Esophagus squamous epithelium (tissue), 5 donors: Measurements from ENCODE around the gene OXT. TPM values are rescaled to one million over a fixed set of nuclear protein-coding genes. Genes with fewer than 3 reads are reported as not detected.

ENCODE experiments used
- DNase-seq: peaks from one replicate; lab custom pipeline; 2025; lab: John Stamatoyannopoulos, UW
- H3K27ac ChIP-seq, 4 donors: fragments of 200-600 bp; sonication (generic); one replicate each; pipeline ENCODE4 v1.5.1; 2016 to 2019; ENCODE audit warnings: mild to moderate bottlenecking in 1 of 4
- H3K27me3 ChIP-seq, 4 donors: fragments of 200-600 bp; sonication (generic); 1 replicate in 3 of 4; 2 replicates in 1 of 4; pipeline versions ENCODE4 v1.5.1 to v1.6.0; 2017 to 2021; ENCODE audit warnings: antibody characterized with exemption in 1 of 4
- H3K36me3 ChIP-seq, 3 donors: fragments of 200-600 bp; sonication (generic); one replicate each; pipeline ENCODE4 v1.5.1; 2016 to 2019
- H3K4me1 ChIP-seq, 3 donors: fragments of 200-600 bp; sonication (generic); one replicate each; pipeline ENCODE4 v1.5.1; 2017 to 2019
- H3K4me3 ChIP-seq, 4 donors: fragments of 200-600 bp; sonication (generic); 1 replicate in 3 of 4; 2 replicates in 1 of 4; pipeline ENCODE4 v1.5.1; 2016 to 2019; ENCODE audit warnings: mild to moderate bottlenecking in 2 of 4, moderate library complexity in 1 of 4
- H3K9me3 ChIP-seq, 3 donors: fragments of 200-600 bp; sonication (generic); one replicate each; pipeline ENCODE4 v1.5.1; 2016 to 2019
- CTCF ChIP-seq, 6 experiments: fragments of 450-650 bp in 4 of 6; fragments of 200-600 bp in 2 of 6; sonication (generic) in 2 of 6; IDR thresholded peaks; one replicate each; pipeline ENCODE4 v1.5.1; 2016 to 2019; ENCODE audit warnings: antibody characterized with exemption in 6 of 6, mild to moderate bottlenecking in 4 of 6, moderate library complexity in 4 of 6
- POLR2A ChIP-seq, 4 donors: fragments of 450-650 bp; IDR thresholded peaks; one replicate each; pipeline ENCODE4 v1.6.1; 2017; ENCODE audit warnings: antibody characterized with exemption in 4 of 4, mild to moderate bottlenecking in 4 of 4, moderate library complexity in 3 of 4
- WGBS, 2 donors: methylation state at CpG; one replicate each; pipeline ENCODE4 v1.1.5; 2018; 5-methylcytosine and 5-hydroxymethylcytosine counted together
- intact Hi-C: fragments of 100-400 bp; cut with DNase I; formaldehyde crosslinking; loops from one replicate; pipeline ENCODE4 v1.15.0; 2022
- total RNA-seq, 4 donors: library from RNA; depleted of rRNA; stranded (reverse); fragments of >200 nt; gene quantifications; one replicate each; pipeline ENCODE4 v1.1.0, GENCODE V29; 2016
- donor health status: DM: yes; HTN: yes; CAD: no.

OXT gene
- total RNA-seq, 4 donors from 2014 or later = not detected

GRCh38 chr20:3068075-3068474 is 3.3 kb upstream of the OXT start:
- H3K4me3 ChIP-seq = no peak overlapping the region
- H3K9me3 ChIP-seq = no peaks in the 10 kb centered on the region
- intact Hi-C loops = no loop called here
- H3K27ac ChIP-seq = no peak overlapping the region
- H3K27me3 ChIP-seq = peaks cover 0 to 22% (median 0%) of the 10 kb centered on the region in 4 donors
- 50 to 55% methylated on average over 7 to 8 of the region's 8 CpGs for WGBS, 2 donors
- TF ChIP-seq CTCF (IDR thresholded peaks at IDR 0.05) (no peak), POLR2A (IDR thresholded peaks at IDR 0.05) (no peak)
- no peak for DNase-seq
- H3K36me3 ChIP-seq = no peaks in the 10 kb centered on the region
- H3K4me1 ChIP-seq = peaks cover 12 to 17% (median 15%) of the 10 kb centered on the region in 3 donors

DNA sequence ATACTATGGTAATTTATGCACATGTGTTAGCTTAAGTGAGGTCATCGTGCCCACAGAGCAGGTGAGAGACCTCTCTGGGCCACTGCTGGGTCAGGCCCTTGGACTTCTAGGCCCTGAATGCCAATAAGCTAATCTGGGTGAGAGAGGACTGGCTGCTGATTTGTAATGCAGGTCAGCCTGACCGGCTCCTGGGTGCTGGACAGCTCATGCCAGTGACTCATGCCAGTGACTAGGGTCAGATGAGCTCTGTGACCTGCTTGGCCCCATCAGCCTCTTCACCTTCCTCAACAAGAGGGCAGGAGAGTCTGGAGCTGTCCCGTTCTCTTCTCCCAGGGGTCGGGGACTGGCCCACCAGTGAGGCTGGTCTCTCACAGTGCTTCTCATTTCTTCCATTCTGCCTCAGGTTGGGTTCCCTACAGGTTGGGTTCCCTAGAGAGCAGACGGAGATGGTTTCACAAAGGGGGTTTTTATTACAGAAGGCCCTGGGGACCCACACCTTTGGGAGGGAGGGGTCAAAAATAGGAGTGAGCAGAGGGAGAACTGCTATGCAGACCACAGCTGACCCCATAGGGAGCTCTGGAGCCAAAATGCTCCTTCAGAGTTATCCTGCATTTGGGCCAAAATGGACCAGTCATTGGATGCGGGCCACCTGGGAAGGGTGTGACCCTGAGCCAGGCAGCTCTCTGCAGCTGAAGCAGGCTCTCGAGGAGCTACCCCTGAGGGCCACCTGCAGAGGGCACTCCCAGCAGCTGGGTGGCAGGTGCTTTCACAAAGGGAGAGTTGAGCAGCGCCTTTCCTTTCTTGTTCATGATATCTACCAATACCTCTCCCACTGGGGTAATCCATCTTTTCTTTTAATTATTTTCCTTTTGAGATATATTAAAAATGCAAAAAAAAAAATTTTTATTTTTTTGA is 2.2 kb upstream of the OXT start:
- peaks cover 12 to 17% (median 15%) of the 10 kb centered on the region in 3 donors for H3K4me1 ChIP-seq
- H3K27ac ChIP-seq = no peak overlapping the region
- DNase-seq = no peak
- H3K4me3 ChIP-seq = no peak overlapping the region
- peaks cover 0 to 26% (median 0%) of the 10 kb centered on the region in 4 donors for H3K27me3 ChIP-seq
- TF ChIP-seq CTCF (IDR thresholded peaks at IDR 0.05) (no peak), POLR2A (IDR thresholded peaks at IDR 0.05) (no peak)
- intact Hi-C loops = no loop called here
- no peaks in the 10 kb centered on the region for H3K36me3 ChIP-seq
- no peaks in the 10 kb centered on the region for H3K9me3 ChIP-seq
- 70 to 79% methylated on average over 4 to 5 of the region's 8 CpGs for WGBS, 2 donors

GRCh38 chr20:3070725-3071124 is 695 bp upstream of the OXT start:
- TF ChIP-seq CTCF (IDR thresholded peaks at IDR 0.05) (no peak), POLR2A (IDR thresholded peaks at IDR 0.05) (no peak)
- intact Hi-C loops = no loop called here
- H3K4me3 ChIP-seq = no peak overlapping the region
- H3K4me1 ChIP-seq = peaks cover 12 to 17% (median 15%) of the 10 kb centered on the region in 3 donors
- H3K27me3 ChIP-seq = peaks cover 0 to 28% (median 0%) of the 10 kb centered on the region in 4 donors
- H3K36me3 ChIP-seq = no peaks in the 10 kb centered on the region
- WGBS, 2 donors = 80 to 96% methylated on average over 3 to 4 of the region's 4 CpGs
- no peak for DNase-seq
- no peaks in the 10 kb centered on the region for H3K9me3 ChIP-seq
- no peak overlapping the region for H3K27ac ChIP-seq

GRCh38 chr20:3071266-3071609 is 182 bp upstream of the OXT start:
- WGBS, 2 donors = 52 to 100% methylated on average over 2 to 3 of the region's 16 CpGs
- TF ChIP-seq POLR2A (IDR thresholded peaks at IDR 0.05) (no peak), CTCF (IDR thresholded peaks at IDR 0.05) (no peak)
- peaks cover 12 to 17% (median 15%) of the 10 kb centered on the region in 3 donors for H3K4me1 ChIP-seq
- no peak for DNase-seq
- peak overlapping the region; percentile 37 to 68 (median 48) for H3K4me3 ChIP-seq
- no peak overlapping the region for H3K27ac ChIP-seq
- no peaks in the 10 kb centered on the region for H3K36me3 ChIP-seq
- peaks cover 0 to 33% (median 0%) of the 10 kb centered on the region in 4 donors for H3K27me3 ChIP-seq
- intact Hi-C loops = no loop called here
- H3K9me3 ChIP-seq = no peaks in the 10 kb centered on the region
